ENCODE data around the gene LAPTM5.
"Not testable (repeated sequence)": the region's sequence is repeated elsewhere in the genome, so short reads cannot be mapped to it uniquely, and the experiment has no call there.

The LAPTM5 gene

DNA sequence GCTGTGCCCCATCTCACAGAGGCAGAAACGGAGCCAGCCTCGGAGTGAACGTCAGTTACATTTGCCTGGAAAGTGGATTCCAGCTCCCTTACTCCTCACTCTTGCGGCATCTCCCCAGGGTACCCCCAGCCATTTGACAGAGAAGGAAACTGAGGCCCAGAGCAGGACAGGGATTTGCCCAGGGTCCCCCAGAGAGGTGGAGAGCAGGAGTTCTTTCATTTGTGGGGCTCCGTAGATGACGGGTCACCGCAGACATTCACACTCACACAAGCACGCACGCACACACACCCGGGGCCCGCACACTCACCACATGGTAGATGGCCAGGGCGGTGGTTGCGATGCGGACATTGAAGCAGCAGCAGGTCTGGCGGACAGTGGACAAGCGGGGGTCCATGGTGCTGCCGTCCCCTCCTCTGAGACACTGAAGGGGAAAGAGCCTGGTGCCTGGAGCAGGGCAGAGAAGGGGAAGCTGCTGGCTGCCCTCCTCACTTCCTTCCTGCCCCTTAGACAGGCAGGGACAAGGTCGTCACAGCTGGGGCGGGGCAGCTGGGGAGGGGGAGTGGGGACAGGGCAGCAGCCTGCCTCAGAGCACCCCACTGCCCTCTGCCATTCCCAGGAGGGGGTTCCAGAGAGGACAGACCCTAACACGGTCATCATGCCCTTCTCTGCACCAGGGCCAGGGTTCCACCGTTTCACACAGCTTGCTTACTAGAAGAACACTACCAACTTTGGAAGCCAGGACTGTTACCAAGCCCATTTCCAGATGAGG is at the start of gene LAPTM5:
LAPTM5 (minus strand) TSS at position 423 of the 769 bp plus-strand sequence; CDS start at position 394, 29 bp downstream.
- DNase-seq: peak in 3 of 4 experiments; percentile 30 to 40 (median 38)

GRCh38 chr1:30806381-30807317 is 49.1 kb upstream of the LAPTM5 start:
- DNase-seq: no peak

DNA sequence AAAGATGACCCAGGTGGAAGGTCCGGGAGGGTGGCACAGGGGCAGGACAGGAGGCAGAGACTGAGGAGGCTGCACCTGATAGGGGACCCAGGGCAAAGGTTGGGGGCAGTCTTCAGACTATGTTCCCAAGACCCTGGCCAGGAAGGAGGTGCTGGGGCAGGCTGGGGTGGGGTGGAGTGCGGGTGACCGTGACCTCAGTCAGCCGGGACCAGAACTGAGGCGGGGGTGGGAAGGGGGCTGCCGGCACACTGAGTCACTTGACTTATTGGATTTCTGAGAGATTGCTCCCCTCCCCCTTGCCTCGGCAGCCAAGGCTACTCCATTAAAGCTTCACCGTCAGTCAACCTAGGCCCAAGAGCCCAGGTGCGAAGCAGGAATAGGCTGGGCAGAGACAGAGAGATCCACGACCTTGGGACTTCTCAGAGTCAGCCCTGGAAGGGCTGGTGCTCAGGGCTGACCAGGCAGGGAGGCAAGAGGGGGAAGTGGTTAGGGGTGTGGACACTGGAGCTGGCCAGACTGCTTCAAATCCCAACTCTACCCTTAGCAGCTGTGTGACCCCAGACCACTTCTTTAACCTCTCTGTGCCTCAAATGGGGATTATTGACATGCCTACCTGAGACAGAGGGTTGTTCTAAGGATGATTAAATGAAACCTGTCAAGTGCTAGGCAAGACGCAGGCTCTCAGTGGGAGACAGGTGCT is 47.9 kb upstream of the LAPTM5 start:
- DNase-seq: no peak

GRCh38 chr1:30804822-30805221 is 47.2 kb upstream of the LAPTM5 start:
- DNase-seq: no peak

- DNase-seq: no peak
Measured at GRCh38 chr1:30804352-30804751, 46.8 kb upstream of the LAPTM5 start.

DNA sequence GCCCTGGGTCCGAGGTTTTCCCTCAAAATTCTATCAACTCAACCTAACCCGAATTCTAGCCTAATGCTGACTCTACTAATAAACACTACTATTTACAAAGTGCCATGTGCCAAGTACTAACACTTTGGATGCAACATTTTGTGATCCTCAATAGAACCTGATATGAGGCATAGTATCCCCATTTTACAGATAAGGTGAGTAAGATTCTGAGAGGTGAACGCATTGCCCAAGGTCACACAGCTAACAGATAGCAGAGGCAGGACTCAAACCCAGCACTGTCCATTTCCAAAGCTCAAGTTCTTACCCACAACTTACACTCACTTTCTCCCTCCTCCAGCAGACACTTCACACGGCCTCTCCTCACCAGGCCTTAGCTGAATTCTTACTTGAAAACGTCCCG is 46.0 kb upstream of the LAPTM5 start:
- no peak for DNase-seq

- peak; percentile 49 to 84 (median 70) for DNase-seq
Measured at GRCh38 chr1:30801771-30802198, 44.2 kb upstream of the LAPTM5 start.

DNA sequence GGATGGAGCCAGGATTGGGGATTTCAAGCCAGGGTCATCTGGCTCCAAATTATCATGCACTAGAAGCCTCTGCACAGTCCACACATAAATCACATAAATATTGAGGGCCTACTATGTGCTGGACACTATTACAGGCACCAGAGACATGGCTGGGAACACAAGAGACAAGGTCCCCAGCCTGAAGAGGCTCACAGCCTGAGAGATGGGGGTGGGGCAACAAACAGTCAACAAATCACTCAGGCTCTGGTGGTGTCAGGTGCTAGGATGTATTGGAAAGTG is 41.6 kb upstream of the LAPTM5 start:
- DNase-seq: no peak

DNA sequence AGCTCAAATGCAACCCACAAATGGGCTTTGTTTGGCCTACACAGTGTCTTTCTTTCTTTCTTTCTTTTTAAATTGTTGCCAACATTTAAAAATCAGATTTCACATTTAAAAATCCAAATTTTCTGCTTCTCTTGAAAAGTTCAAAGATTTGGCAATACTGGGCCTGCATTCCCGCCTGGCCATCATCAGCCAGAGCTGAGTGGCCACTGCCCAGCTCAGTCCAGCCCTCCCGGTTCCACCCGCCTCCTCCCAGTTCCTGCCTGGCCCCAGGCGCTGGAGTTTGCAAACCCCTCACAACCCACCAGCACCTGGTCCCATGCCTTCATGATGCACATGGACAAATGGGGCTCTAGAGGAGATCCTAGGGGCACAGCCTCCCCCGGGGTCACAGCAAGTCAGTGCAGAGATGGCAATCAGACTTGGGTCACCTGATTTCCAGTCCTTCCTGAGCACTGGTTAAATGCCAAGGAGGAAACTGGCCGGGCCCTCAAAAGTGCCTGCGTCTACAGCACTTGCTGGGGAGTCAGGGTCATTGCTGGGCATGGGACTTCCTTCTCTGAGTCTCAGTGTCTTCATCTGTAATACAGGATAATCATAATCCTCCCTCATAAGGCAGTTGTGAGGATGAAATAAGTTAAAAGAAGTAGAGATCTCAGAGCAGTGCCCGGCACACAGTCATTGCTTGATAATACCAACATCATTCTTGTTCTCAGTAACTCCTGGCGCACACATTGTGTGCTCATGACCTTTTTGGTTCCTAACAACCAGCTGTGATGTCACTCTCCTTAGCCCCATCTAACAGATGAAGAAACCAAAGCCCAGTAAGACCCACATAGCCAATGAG is 41.0 kb upstream of the LAPTM5 start:
- DNase-seq: no peak

DNA sequence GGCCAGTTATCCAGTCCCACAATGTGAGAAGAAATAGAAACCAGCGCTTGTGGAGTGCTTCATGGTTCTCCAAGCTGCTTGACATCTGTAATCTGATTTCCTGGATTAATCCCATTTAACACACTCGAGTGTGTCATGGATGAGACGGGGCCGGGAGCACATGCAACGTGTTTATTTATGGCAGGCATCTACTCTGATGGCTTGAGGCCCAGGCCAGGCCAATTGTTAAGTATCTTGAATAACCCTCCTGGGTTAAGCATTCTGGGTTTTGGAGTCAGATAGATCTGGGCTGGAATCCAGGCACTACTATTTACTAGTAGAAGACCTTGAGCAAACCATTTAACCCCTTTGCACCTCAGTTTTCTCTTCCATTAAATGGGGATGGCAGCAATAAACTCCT is 37.5 kb upstream of the LAPTM5 start:
- no peak for DNase-seq

DNA sequence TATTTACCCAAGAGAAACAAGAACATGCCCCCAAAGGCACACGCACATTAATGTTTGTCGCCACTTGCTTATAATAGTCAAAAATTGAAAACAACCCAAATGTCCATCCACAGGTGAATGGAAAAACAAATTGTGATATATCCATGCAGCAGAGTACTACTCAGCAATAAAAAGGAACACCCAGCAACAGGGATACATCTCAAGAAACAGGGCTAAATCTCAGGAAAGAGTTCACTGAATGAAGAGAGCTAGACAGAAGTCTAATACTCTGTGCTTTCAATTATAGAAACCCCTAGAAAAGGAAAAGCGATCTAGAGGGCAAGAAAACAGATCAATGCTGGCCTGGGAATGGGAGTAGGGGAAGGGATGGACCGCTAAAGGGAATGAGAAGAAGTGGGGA is 36.7 kb upstream of the LAPTM5 start:
- DNase-seq: no peak

- DNase-seq: no peak
Measured at GRCh38 chr1:30793209-30793608, 35.6 kb upstream of the LAPTM5 start.

GRCh38 chr1:30791868-30792267 is 34.3 kb upstream of the LAPTM5 start:
- no peak for DNase-seq

- DNase-seq: no peak
Measured at GRCh38 chr1:30790850-30791778, 33.5 kb upstream of the LAPTM5 start.

GRCh38 chr1:30790256-30790525 is 32.6 kb upstream of the LAPTM5 start:
- DNase-seq: not testable (repeated sequence)

- DNase-seq: no peak
Measured at GRCh38 chr1:30789388-30790255, 32.0 kb upstream of the LAPTM5 start.

DNA sequence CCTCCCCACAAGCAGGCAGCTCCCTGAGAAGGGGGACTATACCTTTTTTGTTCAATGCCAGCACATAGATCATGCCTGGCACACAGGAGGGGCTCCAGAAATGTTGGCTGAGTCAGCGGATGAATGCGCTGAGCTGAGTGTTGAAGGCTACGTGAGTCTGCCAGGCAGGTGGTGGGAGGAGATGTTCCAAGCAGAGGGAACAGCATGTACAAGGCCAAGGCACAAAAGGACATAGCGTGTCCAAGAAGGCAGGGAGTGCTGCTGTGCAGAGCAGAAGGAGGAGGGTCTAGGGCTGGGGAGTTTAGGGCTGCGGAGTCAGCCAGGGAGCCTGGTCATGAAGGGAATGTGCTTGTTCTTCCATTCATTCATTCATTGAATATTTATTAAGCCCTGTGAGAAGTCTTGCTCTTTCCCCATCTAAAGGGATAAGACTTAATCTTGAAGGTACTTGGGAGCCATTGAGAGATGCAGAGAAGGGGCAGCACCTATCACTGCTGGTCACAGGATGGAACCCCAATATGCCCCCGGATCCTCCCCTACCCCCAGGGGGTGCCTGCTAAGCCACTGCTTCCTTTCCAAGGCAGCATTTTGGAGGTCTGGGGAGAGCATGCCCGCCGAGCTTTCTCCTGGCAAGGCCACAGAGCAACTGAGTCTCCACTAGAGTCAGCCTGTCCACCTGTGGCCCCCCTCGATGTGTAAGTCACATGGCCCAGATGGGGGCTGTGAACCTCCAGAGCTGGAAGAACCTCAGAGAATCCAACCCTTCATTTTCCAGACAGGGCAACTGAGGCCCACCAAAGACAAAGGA is 31.2 kb upstream of the LAPTM5 start:
- no peak for DNase-seq

GRCh38 chr1:30787856-30788495 is 30.4 kb upstream of the LAPTM5 start:
- no peak for DNase-seq

GRCh38 chr1:30787266-30787665 is 29.7 kb upstream of the LAPTM5 start:
- no peak for DNase-seq
